Subcutaneous abdominal adipose tissue (tissue), 5 donors: ENCODE measurements around the gene CAVIN2.

ENCODE experiments used
- H3K27ac ChIP-seq: one replicate; pipeline ENCODE4 v1.7.0; 2013; ENCODE audit warnings: low read depth, mild to moderate bottlenecking, inconsistent platforms, low read length, moderate library complexity
- H3K27me3 ChIP-seq, 5 donors: one replicate each; pipeline ENCODE4 v1.7.0; 2013; ENCODE audit warnings: low read length in 5 of 5, inconsistent platforms in 1 of 5; ENCODE audit not compliant: control insufficient read depth in 5 of 5, insufficient read depth in 4 of 5
- H3K36me3 ChIP-seq, 5 donors: one replicate each; pipeline ENCODE4 v1.7.0; 2013; ENCODE audit warnings: low read length in 5 of 5; ENCODE audit not compliant: control insufficient read depth in 5 of 5, insufficient read depth in 5 of 5
- H3K4me1 ChIP-seq, 5 donors: one replicate each; pipeline ENCODE4 v1.7.0; 2013; ENCODE audit warnings: low read length in 5 of 5, mild to moderate bottlenecking in 3 of 5, moderate library complexity in 1 of 5; ENCODE audit not compliant: control insufficient read depth in 5 of 5, insufficient read depth in 5 of 5
- H3K4me3 ChIP-seq, 5 donors: one replicate each; pipeline ENCODE4 v1.7.0; 2013; ENCODE audit warnings: low read length in 5 of 5, low read depth in 1 of 5
- H3K9ac ChIP-seq, 5 donors: one replicate each; pipeline ENCODE4 v1.7.0; 2013; ENCODE audit warnings: low read length in 5 of 5, mild to moderate bottlenecking in 4 of 5, moderate library complexity in 3 of 5
- H3K9me3 ChIP-seq, 5 donors: one replicate each; pipeline ENCODE4 v1.7.0; 2013; ENCODE audit warnings: low read length in 5 of 5; ENCODE audit not compliant: control insufficient read depth in 5 of 5
- donor health status: healthy.
- donor health status: healthy.
- donor health status: healthy.
- donor health status: healthy.
- donor health status: healthy.

Gene CAVIN2

DNA sequence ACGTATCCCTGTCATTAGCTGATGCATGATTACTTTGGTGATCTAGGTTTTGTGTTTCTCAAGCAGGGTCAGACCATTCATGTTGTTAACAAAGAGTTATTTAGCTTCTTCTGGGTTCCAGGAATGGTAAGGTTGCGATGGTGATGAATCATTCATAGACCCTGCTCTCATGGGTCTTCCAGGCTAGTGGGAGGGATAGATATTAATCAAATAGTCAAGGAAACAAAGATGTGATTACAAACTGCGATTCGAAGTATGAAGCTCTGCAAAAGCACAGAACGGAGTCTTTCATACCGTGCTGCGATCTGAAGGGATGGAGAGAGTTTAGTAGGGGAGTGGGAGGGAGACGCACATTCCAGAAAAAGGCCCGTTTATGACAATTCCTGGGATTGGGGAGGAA lies 42.1 kb downstream of the CAVIN2 start:
- Histone ChIP-seq H3K27ac (no peak overlapping the region), H3K4me3 (no peak overlapping the region), H3K4me1 (no peaks in the 10 kb centered on the region), H3K9me3 (no peaks in the 10 kb centered on the region), H3K27me3 (no peaks in the 10 kb centered on the region), H3K36me3 (no peaks in the 10 kb centered on the region), H3K9ac (no peak overlapping the region)

DNA sequence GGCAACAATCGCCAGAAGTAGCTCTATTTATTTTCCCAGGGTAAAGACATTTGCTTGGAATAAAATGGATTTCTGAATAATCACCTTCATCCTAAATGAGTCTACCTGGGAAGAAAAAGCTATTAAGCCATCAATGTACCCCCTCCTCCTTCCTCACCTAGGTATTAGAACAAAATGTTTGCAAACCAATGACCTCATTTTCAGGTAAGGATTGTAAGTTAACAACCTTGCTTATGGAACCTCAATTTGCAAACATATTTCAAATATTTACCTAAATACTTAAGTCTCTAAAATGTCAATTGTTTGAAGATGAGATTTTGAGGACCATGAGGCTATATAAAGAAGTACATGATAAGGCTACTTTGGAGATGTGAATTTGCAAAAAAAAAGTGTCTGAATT lies 43.9 kb downstream of the CAVIN2 start:
- H3K9ac ChIP-seq = no peak overlapping the region
- no peaks in the 10 kb centered on the region for H3K4me1 ChIP-seq
- H3K27ac ChIP-seq = no peak overlapping the region

DNA sequence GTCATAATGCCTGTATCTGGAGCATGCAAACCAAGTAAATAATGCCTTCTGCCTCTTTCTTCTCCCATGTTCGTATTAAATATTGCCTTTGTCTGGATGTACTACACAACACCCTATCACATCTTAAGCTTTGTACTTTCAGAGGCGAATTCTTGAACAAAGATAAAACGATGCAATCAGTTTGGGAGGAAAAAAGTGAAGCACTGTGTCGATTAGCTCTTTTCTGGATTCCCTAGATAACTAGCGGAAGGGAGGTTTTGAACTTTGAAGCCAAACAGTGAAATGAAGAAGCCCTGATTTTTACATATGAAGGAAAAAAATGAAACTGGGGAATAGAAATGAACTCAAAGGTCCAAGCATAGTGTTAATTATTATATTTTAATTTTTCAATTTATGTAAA lies 44.7 kb downstream of the CAVIN2 start:
- Histone ChIP-seq H3K4me3 (no peak overlapping the region), H3K27ac (no peak overlapping the region), H3K27me3 (no peaks in the 10 kb centered on the region), H3K4me1 (no peaks in the 10 kb centered on the region), H3K36me3 (no peaks in the 10 kb centered on the region), H3K9ac (no peak overlapping the region), H3K9me3 (no peaks in the 10 kb centered on the region)

More for the DNA sequence above, 43.9 kb downstream of the CAVIN2 start:
- no peaks in the 10 kb centered on the region for H3K27me3 ChIP-seq
- H3K36me3 ChIP-seq = no peaks in the 10 kb centered on the region
- no peaks in the 10 kb centered on the region for H3K9me3 ChIP-seq
- H3K4me3 ChIP-seq = no peak overlapping the region

DNA sequence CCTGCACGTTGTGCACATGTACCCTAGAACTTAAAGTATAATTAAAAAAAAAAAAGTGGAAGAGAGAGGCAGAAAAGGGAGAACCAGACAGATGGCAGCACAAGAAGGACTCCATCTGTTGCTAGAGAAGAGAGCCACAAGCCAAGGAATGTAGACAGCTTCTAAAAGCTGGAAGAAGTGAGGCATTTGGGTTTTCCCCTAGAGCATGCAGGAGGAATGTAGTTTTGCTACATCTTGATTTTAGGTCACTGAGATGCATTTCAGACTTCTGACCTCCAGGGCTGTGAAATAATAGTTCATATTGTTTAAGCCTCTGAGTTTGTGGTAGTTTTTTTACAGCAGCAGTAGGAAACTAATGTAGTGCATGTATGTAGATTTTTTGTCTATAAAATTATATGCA lies 46.0 kb downstream of the CAVIN2 start:
- no peaks in the 10 kb centered on the region for H3K9me3 ChIP-seq
- H3K9ac ChIP-seq = no peak overlapping the region
- no peak overlapping the region for H3K27ac ChIP-seq
- no peaks in the 10 kb centered on the region for H3K4me1 ChIP-seq
- no peak overlapping the region for H3K4me3 ChIP-seq
- H3K27me3 ChIP-seq = no peaks in the 10 kb centered on the region
- H3K36me3 ChIP-seq = no peaks in the 10 kb centered on the region

DNA sequence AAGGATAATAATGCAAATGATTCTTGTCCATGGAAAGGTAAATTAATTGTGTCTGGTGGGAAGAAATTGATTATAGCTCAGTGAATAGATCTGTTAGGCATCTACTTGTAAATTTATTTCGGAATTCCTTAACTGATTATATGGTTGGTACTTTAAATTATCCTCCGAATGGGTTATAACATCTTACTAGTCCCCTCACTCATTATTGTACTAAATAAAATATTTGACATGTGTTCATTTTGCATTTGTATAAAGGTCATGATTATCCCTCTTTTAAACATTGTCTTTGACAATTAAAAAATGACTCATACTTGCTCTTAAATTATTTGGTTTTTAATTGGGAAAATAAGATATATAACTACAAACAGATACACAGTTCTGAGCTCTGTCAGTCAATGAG lies 47.4 kb downstream of the CAVIN2 start:
- Histone ChIP-seq H3K4me3 (no peak overlapping the region), H3K9ac (no peak overlapping the region), H3K4me1 (no peaks in the 10 kb centered on the region), H3K36me3 (no peaks in the 10 kb centered on the region), H3K9me3 (no peaks in the 10 kb centered on the region), H3K27me3 (no peaks in the 10 kb centered on the region), H3K27ac (no peak overlapping the region)

DNA sequence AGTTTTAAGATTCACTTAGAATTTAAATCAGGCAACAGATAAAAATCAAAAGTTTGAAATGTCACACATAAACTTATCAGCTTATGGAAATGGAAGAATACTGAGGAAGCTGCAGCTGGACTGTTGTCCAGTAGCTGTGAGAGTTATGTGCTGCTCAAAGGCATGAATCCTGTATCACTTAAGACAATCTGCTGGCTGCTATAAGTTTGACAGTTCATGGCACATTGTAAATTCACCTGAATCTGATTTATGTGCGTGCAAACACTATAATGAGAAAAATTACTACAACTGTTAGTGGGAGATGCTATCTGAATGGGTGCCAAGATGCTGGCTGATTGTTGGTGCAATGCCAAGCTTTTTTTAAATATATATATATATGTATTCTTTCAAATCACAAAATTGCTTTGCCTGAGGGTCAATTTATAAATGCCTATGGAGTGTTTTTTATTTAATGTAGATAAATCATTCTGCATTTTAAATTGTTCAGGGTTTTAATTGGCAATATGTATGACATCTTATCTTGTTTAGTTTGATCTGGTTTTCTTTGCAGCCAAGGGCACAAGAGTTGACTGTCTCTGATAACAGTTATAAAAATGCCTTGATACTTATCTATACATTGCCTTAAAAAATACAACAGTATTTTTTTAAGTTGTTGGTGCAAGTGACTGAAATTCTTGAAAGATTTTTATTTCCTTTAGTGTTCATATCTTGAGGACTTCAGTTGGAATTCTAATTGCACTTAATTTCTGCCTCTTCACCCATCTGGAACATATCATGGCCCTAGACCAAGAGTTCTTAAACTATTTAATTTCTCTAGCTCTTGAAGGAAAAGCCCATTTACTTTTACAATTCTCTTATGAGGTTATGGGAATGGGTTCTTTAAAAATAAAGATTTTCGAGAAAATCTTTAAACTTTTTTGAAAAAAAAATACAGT lies 48.7 kb downstream of the CAVIN2 start:
- H3K27ac ChIP-seq = no peak overlapping the region
- H3K9me3 ChIP-seq = no peaks in the 10 kb centered on the region
- no peak overlapping the region for H3K4me3 ChIP-seq
- H3K4me1 ChIP-seq = no peaks in the 10 kb centered on the region
- H3K9ac ChIP-seq = no peak overlapping the region
- H3K36me3 ChIP-seq = no peaks in the 10 kb centered on the region
- no peaks in the 10 kb centered on the region for H3K27me3 ChIP-seq

DNA sequence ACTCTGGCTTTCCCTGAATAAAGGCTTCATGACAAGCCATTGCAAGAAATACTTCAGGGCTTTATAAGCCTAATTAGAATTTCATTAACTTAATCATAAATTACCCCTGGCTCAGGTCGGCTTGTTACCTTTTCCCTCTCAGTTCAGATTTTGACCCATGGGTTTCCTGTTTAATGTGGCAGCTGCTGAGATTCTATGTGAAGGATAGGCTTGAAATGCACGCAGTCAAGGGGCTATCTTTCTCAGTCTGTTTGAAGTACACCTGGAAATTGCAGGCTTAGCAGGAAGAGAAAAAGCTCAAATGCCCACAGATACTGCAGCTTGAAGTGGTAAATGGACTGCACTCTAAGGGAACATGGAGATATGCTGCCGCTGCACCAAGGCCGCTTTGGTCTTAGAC lies 49.4 kb downstream of the CAVIN2 start:
- no peaks in the 10 kb centered on the region for H3K4me1 ChIP-seq
- H3K9me3 ChIP-seq = no peaks in the 10 kb centered on the region
- no peak overlapping the region for H3K27ac ChIP-seq
- H3K36me3 ChIP-seq = no peaks in the 10 kb centered on the region
- H3K27me3 ChIP-seq = no peaks in the 10 kb centered on the region
- H3K4me3 ChIP-seq = no peak overlapping the region
- no peak overlapping the region for H3K9ac ChIP-seq

DNA sequence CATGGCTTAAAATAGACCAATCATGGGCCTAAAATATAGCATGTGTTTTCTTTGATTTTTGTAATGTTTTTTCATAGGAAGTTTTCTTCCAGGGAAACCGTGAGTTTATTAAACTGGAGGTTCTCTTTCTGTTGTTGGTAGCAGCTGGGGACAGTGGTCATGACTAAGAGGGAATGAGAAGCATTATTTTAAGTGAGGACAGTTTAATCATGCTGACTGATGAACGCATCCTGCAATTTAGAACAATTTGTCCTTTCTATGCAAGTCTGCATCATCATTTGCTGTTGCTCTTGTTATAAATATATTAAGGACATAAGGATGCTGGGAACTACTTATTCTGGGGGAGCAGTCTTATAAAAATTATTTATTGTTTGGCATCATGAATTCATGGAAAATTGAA lies 51.2 kb downstream of the CAVIN2 start:
- H3K4me1 ChIP-seq = peaks cover 0 to 15% (median 0%) of the 10 kb centered on the region in 5 donors
- no peaks in the 10 kb centered on the region for H3K9me3 ChIP-seq
- H3K27me3 ChIP-seq = no peaks in the 10 kb centered on the region
- H3K27ac ChIP-seq = no peak overlapping the region
- no peak overlapping the region for H3K9ac ChIP-seq
- no peak overlapping the region for H3K4me3 ChIP-seq
- H3K36me3 ChIP-seq = no peaks in the 10 kb centered on the region

DNA sequence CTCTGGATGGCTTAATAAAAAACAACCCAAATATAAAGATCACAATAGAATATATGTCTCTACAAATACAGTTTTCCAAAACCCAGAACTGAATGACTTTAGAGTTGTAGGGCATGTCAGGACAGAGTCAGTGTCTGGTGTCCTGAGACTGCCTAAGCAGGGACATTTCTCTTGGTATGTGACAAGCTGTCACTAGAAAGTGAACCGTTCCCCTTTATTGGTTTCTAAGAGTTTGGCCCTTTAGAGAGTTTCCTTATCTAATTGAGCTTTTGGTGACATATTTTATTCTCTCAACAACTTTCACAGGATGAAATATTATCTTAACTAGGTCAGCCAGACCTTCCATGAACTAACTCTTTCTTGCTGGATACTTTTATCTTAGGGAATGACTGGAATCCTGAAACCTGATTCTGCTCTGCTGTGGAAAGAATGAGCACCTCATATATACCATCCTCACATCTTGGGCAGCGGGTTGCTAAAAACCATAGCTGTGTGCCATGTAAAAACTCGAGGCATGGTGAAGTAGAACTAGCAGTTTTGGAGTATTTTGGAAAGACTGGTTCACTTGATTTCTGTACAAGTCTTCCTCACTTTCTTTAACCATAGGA lies 54.8 kb downstream of the CAVIN2 start:
- Histone ChIP-seq H3K4me1 (peaks cover 0 to 39% (median 19%) of the 10 kb centered on the region in 5 donors), H3K9me3 (no peaks in the 10 kb centered on the region), H3K9ac (no peak overlapping the region), H3K27me3 (no peaks in the 10 kb centered on the region), H3K36me3 (no peaks in the 10 kb centered on the region), H3K4me3 (no peak overlapping the region), H3K27ac (no peak overlapping the region)

DNA sequence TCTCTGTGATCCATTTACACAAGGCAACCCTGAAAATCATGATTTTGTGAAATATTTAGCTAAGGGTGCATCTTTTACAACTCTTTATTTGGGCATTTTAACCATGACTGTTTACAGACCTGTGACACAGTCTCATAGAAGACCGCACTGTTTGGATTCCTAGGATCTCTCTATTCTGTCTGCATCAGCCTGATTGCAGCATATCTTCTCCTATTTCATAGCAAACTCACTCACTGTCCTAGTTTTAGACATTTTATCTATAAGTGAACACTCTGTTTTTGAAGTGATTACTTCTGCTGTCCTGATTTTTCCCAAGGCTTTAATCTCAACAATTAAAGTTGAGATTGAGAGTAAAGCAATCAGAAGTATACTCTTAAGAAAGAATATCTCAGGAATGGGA lies 56.2 kb downstream of the CAVIN2 start:
- peaks cover 0 to 39% (median 19%) of the 10 kb centered on the region in 5 donors for H3K4me1 ChIP-seq

More for the DNA sequence above, 56.2 kb downstream of the CAVIN2 start:
- H3K9me3 ChIP-seq = no peaks in the 10 kb centered on the region
- peak overlapping the region; percentile 64 for H3K27ac ChIP-seq
- no peaks in the 10 kb centered on the region for H3K27me3 ChIP-seq
- H3K9ac ChIP-seq = no peak overlapping the region
- H3K36me3 ChIP-seq = no peaks in the 10 kb centered on the region
- peak overlapping the region in 1 of 5 donors; percentile 9 for H3K4me3 ChIP-seq
